Measurements from ENCODE around the gene SEMA6D. TPM values are rescaled to one million over a fixed set of nuclear protein-coding genes. Genes with fewer than 3 reads are reported as not detected.

The SEMA6D gene
- total RNA-seq, 1 experiment from 2014 or later = not detected

DNA sequence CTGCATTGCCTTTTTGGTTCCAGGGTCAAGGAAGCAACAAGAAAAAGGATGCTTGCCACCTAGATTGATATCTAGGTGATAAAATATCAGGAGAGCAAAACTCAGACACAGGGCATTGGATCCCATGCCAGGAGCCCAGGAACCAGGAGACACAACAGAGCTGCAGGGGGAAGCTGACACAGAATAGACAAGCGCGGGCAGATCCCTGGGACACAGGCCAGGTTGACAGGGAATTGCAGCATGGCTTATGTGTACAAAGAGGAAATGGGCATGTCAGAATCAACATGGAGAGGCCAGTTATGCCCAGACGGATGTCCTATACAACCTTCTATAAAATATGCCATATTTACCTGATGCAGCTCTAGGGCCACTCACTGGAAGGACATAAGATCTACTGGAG, 84.2 kb downstream of the SEMA6D start:
- H3K9ac ChIP-seq (ENCODE audit: low read length) = no peak overlapping the region
- H3K79me2 ChIP-seq (ENCODE audit: low read length) = no peaks in the 10 kb centered on the region
- no peak overlapping the region for H3K4me3 ChIP-seq (ENCODE audit: low read length)
- H4K20me1 ChIP-seq (ENCODE audit: insufficient read depth, low read depth, low read length) = no peaks in the 10 kb centered on the region
- H2AFZ ChIP-seq (ENCODE audit: low read length) = no peak overlapping the region
- no peak overlapping the region for H3K27ac ChIP-seq (ENCODE audit: low read length)
- no peaks in the 10 kb centered on the region for H3K9me2 ChIP-seq (replicated peaks; ENCODE audit: insufficient read depth, low read length)
- peaks cover 6% of the 10 kb centered on the region for H3K9me3 ChIP-seq (ENCODE audit: low read length)
- H3K27me3 ChIP-seq (ENCODE audit: low read length) = no peaks in the 10 kb centered on the region
- H3K4me2 ChIP-seq (ENCODE audit: low read depth, low read length, poor library complexity, severe bottlenecking) = no peak overlapping the region
- no peak for DNase-seq
- H3K36me3 ChIP-seq (ENCODE audit: insufficient read depth, low read length) = no peaks in the 10 kb centered on the region
- no peaks in the 10 kb centered on the region for H3K4me1 ChIP-seq (ENCODE audit: low read length)

DNA sequence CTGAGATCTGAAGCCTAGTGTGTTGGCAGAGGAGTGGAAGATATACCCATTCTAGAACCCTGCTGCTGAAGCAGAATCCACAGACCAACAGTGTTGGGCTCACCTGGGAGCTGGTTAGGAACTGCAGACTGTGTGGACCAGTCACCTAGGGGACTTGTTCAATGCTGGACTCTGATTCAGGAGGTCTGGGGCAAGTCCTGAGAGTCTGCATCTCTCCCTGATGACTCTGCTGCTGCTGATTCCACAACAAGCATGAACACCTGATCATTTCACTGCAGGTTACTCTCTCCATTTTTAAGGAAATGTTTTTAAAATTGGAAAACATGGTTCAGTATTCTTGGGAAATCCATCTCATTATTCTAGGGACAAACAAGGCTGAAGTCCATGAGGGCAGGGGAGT, 84.9 kb downstream of the SEMA6D start:
- Histone ChIP-seq H3K79me2 (ENCODE audit: low read length) (no peaks in the 10 kb centered on the region), H3K36me3 (ENCODE audit: insufficient read depth, low read length) (no peaks in the 10 kb centered on the region), H3K9me2 (replicated peaks; ENCODE audit: insufficient read depth, low read length) (no peaks in the 10 kb centered on the region), H3K4me3 (ENCODE audit: low read length) (no peak overlapping the region), H3K4me1 (ENCODE audit: low read length) (no peaks in the 10 kb centered on the region), H3K27me3 (ENCODE audit: low read length) (no peaks in the 10 kb centered on the region), H3K4me2 (ENCODE audit: low read depth, low read length, poor library complexity, severe bottlenecking) (no peak overlapping the region), H4K20me1 (ENCODE audit: insufficient read depth, low read depth, low read length) (no peaks in the 10 kb centered on the region), H3K9ac (ENCODE audit: low read length) (no peak overlapping the region), H3K9me3 (ENCODE audit: low read length) (peaks cover 6% of the 10 kb centered on the region), H3K27ac (ENCODE audit: low read length) (no peak overlapping the region), H2AFZ (ENCODE audit: low read length) (no peak overlapping the region)
- DNase-seq = no peak

GRCh38 chr15:47803767-47804166, 86.5 kb downstream of the SEMA6D start:
- no peaks in the 10 kb centered on the region for H3K79me2 ChIP-seq (ENCODE audit: low read length)
- H3K9me2 ChIP-seq (replicated peaks; ENCODE audit: insufficient read depth, low read length) = no peaks in the 10 kb centered on the region
- no peaks in the 10 kb centered on the region for H3K4me1 ChIP-seq (ENCODE audit: low read length)

DNA sequence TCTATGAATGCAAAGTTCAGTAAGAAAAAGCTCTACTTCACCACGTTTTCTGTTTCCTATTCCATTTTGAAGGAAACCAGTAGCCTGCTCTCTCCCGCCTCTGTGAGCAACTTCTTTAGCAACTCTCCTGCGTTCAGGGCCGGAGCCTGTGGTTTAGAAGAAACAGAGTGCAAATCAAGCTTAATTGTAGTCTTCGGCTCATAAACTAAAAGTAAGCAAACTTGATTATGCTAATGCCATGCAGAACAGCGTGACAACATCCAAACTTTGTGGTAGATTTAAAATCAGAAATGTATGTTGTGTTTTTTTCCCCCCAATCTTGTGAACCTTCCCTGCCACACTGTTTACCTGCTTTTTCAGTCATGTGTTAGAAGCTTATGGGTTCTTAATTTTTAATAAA, 87.4 kb downstream of the SEMA6D start:
- H4K20me1 ChIP-seq (ENCODE audit: insufficient read depth, low read depth, low read length) = no peaks in the 10 kb centered on the region
- DNase-seq = no peak
- no peaks in the 10 kb centered on the region for H3K4me1 ChIP-seq (ENCODE audit: low read length)
- H3K36me3 ChIP-seq (ENCODE audit: insufficient read depth, low read length) = no peaks in the 10 kb centered on the region
- no peak overlapping the region for H3K27ac ChIP-seq (ENCODE audit: low read length)
- no peak overlapping the region for H2AFZ ChIP-seq (ENCODE audit: low read length)
- H3K4me2 ChIP-seq (ENCODE audit: low read depth, low read length, poor library complexity, severe bottlenecking) = no peak overlapping the region
- H3K27me3 ChIP-seq (ENCODE audit: low read length) = no peaks in the 10 kb centered on the region
- H3K9me3 ChIP-seq (ENCODE audit: low read length) = peaks cover 4% of the 10 kb centered on the region; the same call in 1 of the 2 replicates
- no peak overlapping the region for H3K4me3 ChIP-seq (ENCODE audit: low read length)
- no peaks in the 10 kb centered on the region for H3K79me2 ChIP-seq (ENCODE audit: low read length)
- no peaks in the 10 kb centered on the region for H3K9me2 ChIP-seq (replicated peaks; ENCODE audit: insufficient read depth, low read length)
- no peak overlapping the region for H3K9ac ChIP-seq (ENCODE audit: low read length)

More at GRCh38 chr15:47803767-47804166, 86.5 kb downstream of the SEMA6D start:
- Histone ChIP-seq H3K9ac (ENCODE audit: low read length) (no peak overlapping the region), H4K20me1 (ENCODE audit: insufficient read depth, low read depth, low read length) (no peaks in the 10 kb centered on the region), H3K4me2 (ENCODE audit: low read depth, low read length, poor library complexity, severe bottlenecking) (no peak overlapping the region), H2AFZ (ENCODE audit: low read length) (no peak overlapping the region), H3K27ac (ENCODE audit: low read length) (no peak overlapping the region), H3K4me3 (ENCODE audit: low read length) (no peak overlapping the region), H3K27me3 (ENCODE audit: low read length) (no peaks in the 10 kb centered on the region), H3K9me3 (ENCODE audit: low read length) (peaks cover 6% of the 10 kb centered on the region), H3K36me3 (ENCODE audit: insufficient read depth, low read length) (no peaks in the 10 kb centered on the region)
- DNase-seq = no peak

DNA sequence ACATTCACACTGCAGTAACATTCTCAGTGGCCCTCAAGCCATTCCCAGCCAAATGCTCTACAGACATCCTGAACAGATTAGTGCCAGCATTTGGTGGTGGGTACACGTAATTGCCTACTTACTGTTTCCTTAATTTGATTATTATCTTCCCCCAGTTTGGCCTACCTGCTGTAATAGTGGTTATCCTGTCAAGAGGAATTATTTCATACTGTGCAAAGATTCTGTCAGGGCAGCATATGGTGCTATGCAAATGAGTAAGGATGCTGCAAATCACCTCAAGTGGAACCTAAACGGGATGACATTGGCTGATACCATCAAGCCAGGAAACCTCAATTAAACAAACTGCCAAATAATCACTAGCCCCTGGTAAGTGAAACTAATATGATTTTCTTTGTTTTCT, 88.7 kb downstream of the SEMA6D start:
- Histone ChIP-seq H3K27ac (ENCODE audit: low read length) (no peak overlapping the region), H3K27me3 (ENCODE audit: low read length) (no peaks in the 10 kb centered on the region), H3K36me3 (ENCODE audit: insufficient read depth, low read length) (no peaks in the 10 kb centered on the region), H3K4me2 (ENCODE audit: low read depth, low read length, poor library complexity, severe bottlenecking) (no peak overlapping the region), H3K79me2 (ENCODE audit: low read length) (no peaks in the 10 kb centered on the region), H3K9me3 (ENCODE audit: low read length) (peaks cover under 1% of the 10 kb centered on the region; the same call in 1 of the 2 replicates), H4K20me1 (ENCODE audit: insufficient read depth, low read depth, low read length) (no peaks in the 10 kb centered on the region), H2AFZ (ENCODE audit: low read length) (no peak overlapping the region), H3K4me1 (ENCODE audit: low read length) (no peaks in the 10 kb centered on the region), H3K4me3 (ENCODE audit: low read length) (no peak overlapping the region), H3K9me2 (replicated peaks; ENCODE audit: insufficient read depth, low read length) (no peaks in the 10 kb centered on the region), H3K9ac (ENCODE audit: low read length) (no peak overlapping the region)
- DNase-seq = no peak

GRCh38 chr15:47811172-47811571, 93.9 kb downstream of the SEMA6D start:
- Histone ChIP-seq H3K4me1 (ENCODE audit: low read length) (no peaks in the 10 kb centered on the region), H3K9me3 (ENCODE audit: low read length) (no peaks in the 10 kb centered on the region), H3K27me3 (ENCODE audit: low read length) (no peaks in the 10 kb centered on the region), H3K4me2 (ENCODE audit: low read depth, low read length, poor library complexity, severe bottlenecking) (no peak overlapping the region), H3K9ac (ENCODE audit: low read length) (no peak overlapping the region), H2AFZ (ENCODE audit: low read length) (no peak overlapping the region), H4K20me1 (ENCODE audit: insufficient read depth, low read depth, low read length) (no peaks in the 10 kb centered on the region), H3K36me3 (ENCODE audit: insufficient read depth, low read length) (no peaks in the 10 kb centered on the region), H3K79me2 (ENCODE audit: low read length) (no peaks in the 10 kb centered on the region), H3K9me2 (replicated peaks; ENCODE audit: insufficient read depth, low read length) (no peaks in the 10 kb centered on the region), H3K4me3 (ENCODE audit: low read length) (no peak overlapping the region), H3K27ac (ENCODE audit: low read length) (no peak overlapping the region)
- no peak for DNase-seq

- Histone ChIP-seq H3K9me2 (replicated peaks; ENCODE audit: insufficient read depth, low read length) (no peaks in the 10 kb centered on the region), H3K27ac (ENCODE audit: low read length) (no peak overlapping the region), H3K4me3 (ENCODE audit: low read length) (no peak overlapping the region), H3K36me3 (ENCODE audit: insufficient read depth, low read length) (no peaks in the 10 kb centered on the region), H4K20me1 (ENCODE audit: insufficient read depth, low read depth, low read length) (no peaks in the 10 kb centered on the region), H3K9ac (ENCODE audit: low read length) (no peak overlapping the region), H3K27me3 (ENCODE audit: low read length) (no peaks in the 10 kb centered on the region), H3K9me3 (ENCODE audit: low read length) (no peaks in the 10 kb centered on the region), H3K4me1 (ENCODE audit: low read length) (no peaks in the 10 kb centered on the region), H3K4me2 (ENCODE audit: low read depth, low read length, poor library complexity, severe bottlenecking) (no peak overlapping the region), H3K79me2 (ENCODE audit: low read length) (no peaks in the 10 kb centered on the region), H2AFZ (ENCODE audit: low read length) (no peak overlapping the region)
- DNase-seq = no peak
Observed at GRCh38 chr15:47812470-47812999, 95.2 kb downstream of the SEMA6D start.

- no peaks in the 10 kb centered on the region for H3K79me2 ChIP-seq (ENCODE audit: low read length)
- no peaks in the 10 kb centered on the region for H3K9me3 ChIP-seq (ENCODE audit: low read length)
- H3K27ac ChIP-seq (ENCODE audit: low read length) = no peak overlapping the region
- no peak overlapping the region for H2AFZ ChIP-seq (ENCODE audit: low read length)
- no peaks in the 10 kb centered on the region for H3K9me2 ChIP-seq (replicated peaks; ENCODE audit: insufficient read depth, low read length)
- H3K4me3 ChIP-seq (ENCODE audit: low read length) = no peak overlapping the region
- no peaks in the 10 kb centered on the region for H3K27me3 ChIP-seq (ENCODE audit: low read length)
- H3K4me1 ChIP-seq (ENCODE audit: low read length) = no peaks in the 10 kb centered on the region
- no peak for DNase-seq
- no peak overlapping the region for H3K4me2 ChIP-seq (ENCODE audit: low read depth, low read length, poor library complexity, severe bottlenecking)
- no peak overlapping the region for H3K9ac ChIP-seq (ENCODE audit: low read length)
- H4K20me1 ChIP-seq (ENCODE audit: insufficient read depth, low read depth, low read length) = no peaks in the 10 kb centered on the region
- no peaks in the 10 kb centered on the region for H3K36me3 ChIP-seq (ENCODE audit: insufficient read depth, low read length)
Observed at GRCh38 chr15:47813748-47814384, 96.6 kb downstream of the SEMA6D start.
